HG02571 (cell line): ENCODE results near the gene HERC3.
"Not testable (repeated sequence)": the region's sequence is repeated elsewhere in the genome, so short reads cannot be mapped to it uniquely, and the experiment has no call there.

ENCODE experiments used
- ATAC-seq: cut with Tn5 transposase; IDR thresholded peaks from one replicate; pipeline ENCODE4 v1.9.1; 2021; ENCODE audit warnings: mild to moderate bottlenecking, moderate library complexity; ENCODE audit not compliant: unreplicated experiment

The HERC3 gene

GRCh38 chr4:88606832-88607231, 14.6 kb downstream of the HERC3 start:
- ATAC-seq: no peak

- no peak for ATAC-seq
These were observed 17.1 kb downstream of the HERC3 start for GRCh38 chr4:88609387-88609786.

- not testable (repeated sequence) for ATAC-seq
These were observed 17.5 kb downstream of the HERC3 start for GRCh38 chr4:88609794-88610193.

- no peak for ATAC-seq
These were observed 18.5 kb downstream of the HERC3 start for GRCh38 chr4:88610771-88611170.

- no peak for ATAC-seq
These were observed 21.2 kb downstream of the HERC3 start for GRCh38 chr4:88613417-88613875.

GRCh38 chr4:88614058-88614457, 21.8 kb downstream of the HERC3 start:
- ATAC-seq: no peak

- no peak for ATAC-seq
These were observed 24.2 kb downstream of the HERC3 start for GRCh38 chr4:88616275-88617150.

- ATAC-seq: no peak
These were observed 26.7 kb downstream of the HERC3 start for GRCh38 chr4:88618782-88619485.

GRCh38 chr4:88619971-88620370, 27.7 kb downstream of the HERC3 start:
- ATAC-seq: no peak

- ATAC-seq: no peak
These were observed 29.6 kb downstream of the HERC3 start for GRCh38 chr4:88621763-88622327.

GRCh38 chr4:88623097-88623496, 30.8 kb downstream of the HERC3 start:
- no peak for ATAC-seq

GRCh38 chr4:88628746-88629145, 36.5 kb downstream of the HERC3 start:
- no peak for ATAC-seq

GRCh38 chr4:88629826-88630225, 37.5 kb downstream of the HERC3 start:
- no peak for ATAC-seq

- no peak for ATAC-seq
These were observed 38.5 kb downstream of the HERC3 start for GRCh38 chr4:88630756-88631155.

GRCh38 chr4:88643932-88644331, 51.7 kb downstream of the HERC3 start:
- no peak for ATAC-seq

- no peak for ATAC-seq
These were observed 53.7 kb downstream of the HERC3 start for GRCh38 chr4:88645994-88646393.

GRCh38 chr4:88646528-88647280, 54.4 kb downstream of the HERC3 start:
- ATAC-seq: no peak

GRCh38 chr4:88649716-88650115, 57.4 kb downstream of the HERC3 start:
- ATAC-seq: no peak

GRCh38 chr4:88653371-88653946, 61.2 kb downstream of the HERC3 start:
- ATAC-seq: no peak

GRCh38 chr4:88655226-88655625, 62.9 kb downstream of the HERC3 start:
- no peak for ATAC-seq
